Activated T-cell treated with anti-CD3 and anti-CD28 coated beads for 1 hour (primary cell): Measurements from ENCODE around the gene C2CD4C.
A peak's percentile ranks its signal among the peaks of the same experiment; 100 is the strongest.
"Not testable (repeated sequence)": the region's sequence is repeated elsewhere in the genome, so short reads cannot be mapped to it uniquely, and the experiment has no call there.

Source experiments
- DNase-seq: peaks from one replicate; pipeline ENCODE4 v3.0.0-alpha.2; 2020; ENCODE audit warnings: low read depth

Gene C2CD4C, protein sequence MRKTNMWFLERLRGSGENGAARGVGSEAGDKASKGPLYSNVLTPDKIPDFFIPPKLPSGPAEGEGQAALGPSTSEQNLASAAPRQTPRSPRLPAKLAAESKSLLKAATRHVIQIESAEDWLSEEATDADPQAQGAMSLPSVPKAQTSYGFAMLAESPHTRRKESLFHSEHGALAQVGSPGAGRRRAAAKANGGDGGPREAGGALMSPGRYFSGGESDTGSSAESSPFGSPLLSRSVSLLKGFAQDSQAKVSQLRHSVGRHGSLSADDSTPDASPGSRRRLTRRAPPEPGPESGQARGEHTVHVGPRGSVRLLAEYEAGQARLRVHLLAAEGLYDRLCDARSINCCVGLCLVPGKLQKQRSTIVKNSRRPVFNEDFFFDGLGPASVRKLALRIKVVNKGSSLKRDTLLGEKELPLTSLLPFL

DNA sequence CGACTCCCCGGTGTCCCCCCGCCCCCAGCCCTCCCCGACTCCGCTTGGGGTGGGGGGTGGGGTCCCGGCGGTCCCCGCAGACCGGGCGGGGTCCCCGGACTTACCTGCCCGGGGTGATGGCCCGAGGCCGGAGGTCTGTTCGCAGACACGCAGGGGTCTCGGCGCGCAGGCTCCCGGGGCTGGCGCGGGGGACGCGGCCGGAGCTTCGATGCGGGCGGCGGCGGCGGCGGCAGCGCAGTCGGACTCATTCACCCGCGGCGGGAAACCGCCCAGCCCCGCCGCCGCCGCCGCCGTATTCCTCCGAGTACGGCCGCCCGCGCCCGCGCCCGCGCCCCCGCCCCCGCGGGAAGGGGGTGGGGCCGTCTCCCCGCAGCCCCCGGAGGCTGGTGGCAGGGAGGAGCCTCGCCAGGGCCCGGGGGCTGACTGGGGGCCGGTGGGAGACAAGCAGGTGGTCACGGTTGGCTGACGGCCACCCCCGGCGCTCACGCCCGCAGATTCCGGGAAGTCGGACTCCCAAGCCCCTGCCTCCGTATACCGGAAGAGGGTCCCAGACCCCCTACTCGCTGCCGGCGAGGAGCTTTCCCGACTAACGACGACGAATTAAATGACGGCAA is at the start of gene C2CD4C:
Gene C2CD4C, minus strand, starts transcription at position 246 of the 614 bp plus-strand sequence. CDS start 786 bp downstream, outside the sequence.
- peak; percentile 20 for DNase-seq

- DNase-seq, result no peak
These were observed 49.4 kb upstream of the C2CD4C start for GRCh38 chr19:458091-459042.

GRCh38 chr19:457636-458035 is 48.7 kb upstream of the C2CD4C start:
- DNase-seq, result no peak

GRCh38 chr19:456547-457110 is 47.7 kb upstream of the C2CD4C start:
- no peak for DNase-seq

- no peak for DNase-seq
These were observed 47.1 kb upstream of the C2CD4C start for GRCh38 chr19:455851-456546.

DNA sequence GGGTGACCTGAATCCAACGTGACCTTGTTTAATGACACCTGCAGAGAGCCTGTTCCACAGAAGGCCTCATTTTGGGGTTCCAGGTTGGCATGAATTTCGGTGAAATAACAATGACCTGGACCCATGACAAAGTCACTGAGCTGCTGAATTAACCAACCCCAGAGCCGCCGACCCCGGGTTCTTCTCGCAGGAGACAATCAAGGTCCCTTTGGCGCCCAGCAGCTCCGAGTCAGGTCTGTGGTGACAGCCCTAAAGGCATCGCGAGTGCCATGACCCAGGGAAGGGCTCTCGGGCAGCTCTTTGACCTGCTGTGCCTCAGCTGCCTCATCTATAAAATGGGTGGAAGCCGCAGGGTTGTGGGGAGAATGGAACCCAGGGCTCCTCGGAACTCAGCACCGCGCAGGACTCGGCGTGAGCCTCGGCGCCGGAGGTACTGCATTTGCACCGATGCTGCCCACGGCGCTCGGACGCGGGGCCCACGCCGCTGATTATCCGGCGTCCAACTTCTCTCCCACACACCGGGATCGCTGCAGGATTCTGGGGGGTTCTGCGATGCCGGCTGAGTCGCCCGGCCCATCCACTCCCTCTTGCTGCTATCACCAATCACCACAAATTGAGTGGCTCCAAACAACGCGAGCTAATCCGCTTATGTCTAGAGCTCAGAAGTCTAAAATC is 46.2 kb upstream of the C2CD4C start:
- no peak for DNase-seq

GRCh38 chr19:453606-454005 is 44.7 kb upstream of the C2CD4C start:
- no peak for DNase-seq

- DNase-seq, result no peak
These were observed 43.9 kb upstream of the C2CD4C start for GRCh38 chr19:452829-453228.

- not testable (repeated sequence) for DNase-seq
These were observed 42.0 kb upstream of the C2CD4C start for GRCh38 chr19:450912-451481.

DNA sequence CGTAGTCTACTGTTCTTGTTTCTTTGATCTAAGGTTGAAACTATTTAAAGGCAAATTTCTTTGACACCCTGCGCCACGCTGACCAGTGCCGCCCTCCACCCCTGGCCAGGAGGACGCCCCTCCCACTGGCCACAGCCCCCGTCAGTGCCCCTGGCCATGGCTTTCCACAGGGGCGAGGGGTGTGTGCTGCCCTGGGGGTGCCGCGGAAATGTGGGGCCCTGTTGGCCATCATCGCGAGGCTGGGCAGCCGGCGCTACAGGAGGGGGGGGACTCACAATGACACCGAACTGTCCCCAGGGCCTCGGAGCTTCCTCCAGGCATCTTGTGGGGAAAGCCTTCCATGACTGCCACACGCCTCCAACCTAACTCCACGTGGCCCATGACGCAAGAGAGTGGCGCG is 41.0 kb upstream of the C2CD4C start:
- no peak for DNase-seq

DNA sequence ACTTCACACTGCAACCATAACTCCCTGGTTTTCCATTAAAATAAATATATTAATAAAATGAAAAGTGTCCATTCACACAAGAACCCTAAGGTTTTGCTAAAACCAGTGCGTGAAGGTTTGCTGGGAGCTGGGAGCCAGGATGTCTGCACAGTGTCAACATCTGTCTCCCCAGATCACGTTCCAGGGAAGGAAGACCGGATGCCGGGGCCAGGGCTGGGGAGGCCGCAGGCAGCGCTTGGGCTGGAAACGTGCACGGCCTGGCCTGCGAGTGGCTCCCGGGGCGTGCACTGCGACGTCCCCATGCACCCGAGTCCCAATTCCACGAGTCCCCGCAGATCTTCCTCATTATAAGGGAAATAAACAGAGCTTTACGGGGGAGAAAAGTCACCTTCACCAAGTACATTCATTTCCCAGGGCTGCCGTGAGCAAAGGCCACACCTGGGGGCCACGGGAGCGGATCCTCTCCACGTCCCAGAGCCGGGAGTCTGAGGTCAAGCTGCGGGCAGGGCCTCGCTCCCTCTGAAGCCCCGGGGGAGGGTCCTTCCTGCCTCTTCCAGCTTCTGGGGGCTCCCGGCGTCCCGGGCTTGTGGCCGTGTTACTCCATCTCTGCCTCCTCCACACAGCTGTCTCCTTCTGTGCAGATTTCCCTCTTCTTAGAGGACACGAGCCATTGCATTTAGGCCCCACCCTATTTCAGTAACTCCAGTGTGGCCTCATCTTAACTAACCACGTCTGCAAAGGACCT is 39.0 kb upstream of the C2CD4C start:
- no peak for DNase-seq

- no peak for DNase-seq
These were observed 38.1 kb upstream of the C2CD4C start for GRCh38 chr19:447064-447426.

DNA sequence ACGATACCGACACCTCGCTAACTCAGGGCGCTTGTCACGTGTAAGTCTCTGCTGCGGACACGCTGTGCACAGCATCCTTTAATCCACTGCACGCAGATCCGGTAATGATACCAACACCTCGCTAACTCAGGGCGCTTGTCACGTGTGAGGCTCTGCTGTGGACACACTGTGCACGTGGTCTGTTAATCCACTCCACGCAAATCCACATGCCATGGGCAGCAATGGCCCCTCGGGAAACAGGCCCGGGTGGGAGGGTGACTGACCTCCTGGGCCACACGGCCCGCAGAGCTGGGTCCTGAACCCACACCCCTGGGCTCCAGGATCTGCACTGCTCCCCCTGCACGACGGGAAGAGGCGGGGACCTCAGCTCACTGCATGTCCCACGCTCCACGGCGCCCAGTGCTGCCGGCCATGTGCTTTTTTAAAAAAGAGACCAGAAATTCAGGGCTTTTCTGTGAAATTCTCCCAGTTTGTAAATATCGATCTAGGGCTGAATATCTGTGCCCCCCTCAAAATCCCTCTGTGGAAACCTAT is 35.8 kb upstream of the C2CD4C start:
- DNase-seq, result no peak

DNA sequence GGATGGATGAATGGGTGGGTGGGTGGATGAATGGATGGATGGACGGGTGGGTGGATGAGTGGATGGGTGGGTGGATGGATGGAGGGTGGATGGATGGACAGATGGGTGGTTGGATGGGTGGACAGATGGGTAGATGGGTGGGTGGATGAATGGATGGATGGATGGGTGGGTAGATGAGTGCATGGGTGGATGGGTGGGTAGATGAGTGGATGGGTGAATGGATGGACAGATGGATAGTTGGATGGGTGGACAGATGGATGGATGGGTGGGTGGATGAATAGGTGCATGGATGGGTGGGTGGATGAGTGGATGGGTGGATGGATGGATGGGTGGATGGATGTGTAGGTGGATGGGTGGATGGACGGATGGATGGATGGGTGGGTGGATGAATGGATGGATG is 34.1 kb upstream of the C2CD4C start:
- DNase-seq, result no peak

- DNase-seq, result no peak
These were observed 33.1 kb upstream of the C2CD4C start for GRCh38 chr19:442085-442484.

DNA sequence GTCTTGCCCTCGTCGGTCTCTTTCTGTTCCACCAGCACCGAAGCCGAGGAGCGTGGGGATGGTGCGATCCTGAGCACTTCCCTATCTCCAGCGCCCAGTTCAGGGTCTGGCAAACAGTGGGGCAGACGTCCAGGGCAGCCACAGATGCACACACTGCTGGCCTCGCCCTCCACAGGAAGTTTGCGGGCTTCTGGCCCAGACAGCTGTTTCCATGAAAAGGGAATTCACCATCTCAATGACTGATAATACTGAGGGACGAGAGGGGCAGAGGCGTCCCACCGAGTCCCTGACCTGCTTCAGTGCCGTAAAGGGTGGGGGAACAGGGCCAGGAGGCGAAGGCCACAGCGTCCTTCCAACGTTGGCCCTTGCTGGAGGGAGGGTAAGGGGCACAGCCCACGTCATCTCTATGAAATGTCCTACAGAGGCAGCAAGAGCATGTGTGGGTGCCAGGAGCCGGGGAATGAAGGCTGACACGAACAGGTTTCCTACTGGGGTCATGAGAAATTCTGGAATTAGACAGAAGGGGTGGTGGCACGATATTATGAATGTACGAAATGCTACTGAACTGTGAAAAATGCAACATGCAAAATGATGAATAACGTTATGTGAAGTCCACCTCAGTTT is 32.4 kb upstream of the C2CD4C start:
- no peak for DNase-seq

DNA sequence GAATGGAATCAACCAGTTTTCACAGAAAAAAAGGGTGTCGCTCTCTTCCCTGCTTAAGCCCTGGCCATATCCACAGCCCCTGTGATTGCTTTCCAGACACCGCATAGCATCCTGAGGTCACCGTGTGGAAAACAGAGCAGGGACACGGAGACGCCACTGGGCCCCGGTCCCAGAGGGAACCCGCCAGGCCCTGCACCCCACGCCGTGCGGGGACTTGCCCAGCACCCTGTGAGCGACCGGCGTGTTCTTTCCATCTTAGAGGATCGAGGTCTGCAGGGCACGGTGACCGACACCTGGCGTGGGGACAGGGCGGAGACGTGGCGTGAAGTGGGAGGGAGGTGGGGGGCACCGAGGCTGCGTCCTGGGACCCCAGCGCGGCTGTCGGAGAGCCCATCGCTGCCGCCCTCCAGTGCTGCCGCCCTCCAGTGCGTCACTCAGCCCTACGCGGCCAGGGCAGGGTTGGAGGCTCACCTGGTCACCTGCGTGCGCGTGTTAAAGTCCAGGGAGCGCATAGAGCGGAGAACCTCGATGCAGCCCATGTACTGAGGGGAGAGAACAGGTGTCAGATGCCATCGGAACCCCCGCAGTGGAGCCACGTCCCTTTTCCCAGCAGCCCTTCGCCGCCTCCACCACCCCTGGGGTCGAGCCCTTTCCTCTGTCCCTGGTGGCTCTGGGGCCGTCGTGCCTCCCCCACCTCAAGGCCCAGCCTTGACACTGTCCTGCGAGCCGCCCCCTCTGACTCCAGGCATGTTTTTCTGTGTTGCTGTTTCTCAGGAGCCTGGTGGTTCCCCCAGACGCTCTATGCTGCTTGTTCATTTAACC is 31.7 kb upstream of the C2CD4C start:
- DNase-seq, result no peak

DNA sequence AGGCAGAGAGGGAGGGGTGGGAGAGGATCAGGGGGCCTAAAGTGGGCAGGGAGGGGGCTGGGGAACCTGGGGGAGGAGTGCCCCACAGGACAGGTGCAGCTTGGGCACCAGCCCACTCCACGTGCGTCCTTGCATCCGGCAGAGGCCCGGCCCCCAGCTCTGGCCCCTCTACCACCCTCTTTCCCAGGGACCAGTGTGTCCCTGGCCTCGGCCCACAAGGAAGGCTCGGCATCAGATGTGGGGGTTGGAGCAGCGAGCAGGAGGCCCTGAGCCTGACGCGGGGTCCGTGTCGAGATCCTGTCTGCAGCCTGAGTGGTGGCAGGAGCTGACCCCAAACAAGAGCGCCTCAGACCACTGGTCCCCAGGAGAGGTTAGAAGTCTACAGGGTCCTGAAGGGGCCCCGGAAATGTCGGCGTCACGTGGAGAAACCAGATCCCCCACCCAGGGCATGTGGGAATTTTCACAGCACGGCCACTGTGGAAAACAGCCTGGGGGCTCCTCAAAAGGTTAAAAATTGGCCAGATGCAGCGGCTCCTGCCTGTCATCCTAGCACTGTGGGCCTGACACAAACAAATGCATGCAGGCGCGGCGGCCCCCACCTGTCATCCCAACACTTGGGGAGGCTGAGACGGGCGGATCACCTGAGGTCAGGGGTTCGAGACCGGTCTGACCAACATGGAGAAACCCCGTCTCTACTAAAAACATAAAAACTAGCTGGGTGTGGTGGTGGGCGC is 30.4 kb upstream of the C2CD4C start:
- DNase-seq, result no peak
